GM23248 (cell line): ENCODE measurements around the gene TSPAN9.

Source experiments
- EZH2 ChIP-seq: fragments of 200-600 bp; sonication (generic); IDR thresholded peaks from 2 replicates; pipeline ENCODE4 v1.6.1; 2018; ENCODE audit warnings: antibody characterized with exemption, mild to moderate bottlenecking; ENCODE audit not compliant: insufficient read depth, poor library complexity, severe bottlenecking
- EZH2phosphoT487 ChIP-seq: fragments of 200-600 bp; sonication (generic); IDR thresholded peaks from 2 replicates; pipeline ENCODE4 v1.6.1; 2018; ENCODE audit warnings: antibody characterized with exemption, moderate library complexity, mild to moderate bottlenecking, low read depth; ENCODE audit not compliant: insufficient read depth

- TF ChIP-seq EZH2phosphoT487: no peak
- TF ChIP-seq EZH2: no peak
Observed at GRCh38 chr12:3175238-3175637, 98.1 kb downstream of the TSPAN9 start.
